Choroid plexus epithelial cell (primary cell): ENCODE measurements around the gene WNT10A.

ENCODE experiments used
- DNase-seq: peaks from one replicate; pipeline ENCODE4 v3.0.0-alpha.2; 2010; ENCODE audit warnings: low read depth
- H3K4me3 ChIP-seq: 2 replicates; pipeline ENCODE4 v1.5.1; 2011; ENCODE audit warnings: low read depth, mild to moderate bottlenecking, control low read depth, low read length, moderate library complexity
- CTCF ChIP-seq: conservative IDR thresholded peaks from 2 replicates; pipeline ENCODE4 v1.5.1; 2011; ENCODE audit warnings: low read depth, mild to moderate bottlenecking, control low read depth, inconsistent platforms, low read length, moderate library complexity

Gene WNT10A

DNA sequence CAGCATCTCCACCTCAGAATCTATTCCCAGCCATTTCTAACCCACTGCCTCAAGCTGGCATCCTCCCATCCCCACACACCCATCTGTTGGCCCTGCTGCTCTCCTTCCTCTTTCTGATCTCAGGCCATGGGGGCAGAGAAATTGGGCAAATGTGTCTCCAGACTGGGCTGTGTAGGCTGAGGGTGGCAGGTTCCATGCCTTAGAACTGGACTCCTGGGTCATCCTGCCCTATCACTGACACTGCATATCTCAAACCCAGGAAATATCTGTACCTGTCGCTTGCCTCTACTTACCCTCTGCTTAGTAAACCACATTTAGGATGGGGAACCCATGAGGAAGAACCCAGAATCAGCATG is 1.8 kb downstream of the WNT10A start:
- DNase-seq = no peak
- TF ChIP-seq CTCF = no peak
- no peak overlapping the region for H3K4me3 ChIP-seq

GRCh38 chr2:218882866-218883366 is 2.3 kb downstream of the WNT10A start:
- no peak for DNase-seq
- no peak for TF ChIP-seq CTCF
- H3K4me3 ChIP-seq = no peak overlapping the region

GRCh38 chr2:218883491-218884490 is 3.1 kb downstream of the WNT10A start:
- DNase-seq = no peak

GRCh38 chr2:218884519-218884918 is 3.9 kb downstream of the WNT10A start:
- no peak for TF ChIP-seq CTCF
- DNase-seq = no peak
- H3K4me3 ChIP-seq = no peak overlapping the region

More at GRCh38 chr2:218883491-218884490, 3.1 kb downstream of the WNT10A start:
- TF ChIP-seq CTCF = no peak
- no peak overlapping the region for H3K4me3 ChIP-seq

DNA sequence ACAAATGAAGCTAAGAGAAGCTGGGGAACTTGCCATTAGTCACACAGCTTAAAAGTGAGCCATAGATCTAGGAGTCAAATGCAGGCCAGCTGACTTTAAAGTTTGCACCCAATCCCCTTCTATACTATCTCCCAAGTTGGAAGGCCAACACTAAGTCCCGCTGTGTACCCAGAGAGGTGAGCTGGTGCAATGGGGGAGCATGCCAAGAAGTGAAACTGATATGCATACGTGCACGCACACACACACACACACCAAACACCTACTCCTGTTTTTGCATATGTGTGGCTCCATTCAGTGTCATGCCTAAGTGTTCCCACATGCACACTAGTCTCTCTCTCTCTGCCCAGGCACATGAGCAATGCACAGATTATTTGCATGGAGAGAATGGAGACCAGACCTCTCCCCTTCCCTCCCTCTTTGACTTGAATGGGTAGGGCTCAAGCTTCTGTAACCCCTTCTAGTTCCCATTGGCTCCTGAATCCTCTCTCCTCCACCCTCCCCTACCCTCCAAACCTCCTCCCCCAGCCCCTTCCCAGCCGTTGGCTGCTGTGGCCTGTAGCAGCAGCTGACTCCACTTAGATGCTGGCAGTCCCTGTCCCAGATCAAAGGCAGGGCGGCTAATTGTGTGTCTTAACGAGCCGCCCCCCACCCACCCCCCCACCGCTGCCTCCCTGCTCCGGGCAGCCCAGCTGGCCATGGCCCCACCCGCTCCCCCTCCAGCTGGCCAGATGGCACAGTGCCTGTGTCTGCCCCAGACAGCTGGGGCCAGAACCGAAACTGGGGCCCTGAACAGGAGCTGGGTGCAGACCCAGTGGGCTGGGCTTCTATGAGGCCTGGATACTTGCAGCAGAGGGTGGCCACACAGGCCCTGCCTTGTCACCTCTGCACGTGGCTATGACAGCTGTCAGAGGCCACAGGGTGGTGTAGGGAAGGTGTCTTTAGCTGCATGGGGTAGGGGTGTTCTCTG is 5.6 kb downstream of the WNT10A start:
- DNase-seq = no peak
- no peak overlapping the region for H3K4me3 ChIP-seq
- TF ChIP-seq CTCF = no peak

GRCh38 chr2:218887079-218887478 is 6.4 kb downstream of the WNT10A start:
- DNase-seq = no peak
- TF ChIP-seq CTCF = no peak
- H3K4me3 ChIP-seq = no peak overlapping the region
